Adrenal gland (tissue), 12 donors: ENCODE results near the gene MMP20. TPM values are rescaled to one million over a fixed set of nuclear protein-coding genes. Genes with fewer than 3 reads are reported as not detected.

ENCODE experiments used
- DNase-seq, 7 donors: peaks; one replicate each; pipeline ENCODE4 v3.0.0-alpha.2; 2019 to 2020
- H3K27ac ChIP-seq, 5 donors: fragments of 200-600 bp; sonication (generic) in 4 of 5; 1 replicate in 3 of 5; 2 replicates in 2 of 5; pipeline versions ENCODE4 v1.5.1 to v1.8.0; 2016 to 2020; ENCODE audit warnings: mild to moderate bottlenecking in 1 of 5
- H3K27me3 ChIP-seq: fragments of 200-600 bp; 2 replicates; pipeline ENCODE4 v1.8.0; 2021
- H3K36me3 ChIP-seq, 2 donors: fragments of 200-600 bp; replicated peaks in 1 of 2; 1 replicate in 1 of 2; 2 replicates in 1 of 2; pipeline versions ENCODE4 v1.5.1 to v1.8.0; 2018 to 2022
- H3K4me1 ChIP-seq, 2 donors: fragments of 200-600 bp; replicated peaks in 1 of 2; 1 replicate in 1 of 2; 2 replicates in 1 of 2; pipeline versions ENCODE4 v1.5.1 to v1.8.0; 2018 to 2021
- H3K4me3 ChIP-seq, 4 donors: fragments of 200-600 bp; sonication (generic) in 3 of 4; one replicate each; pipeline ENCODE4 v1.5.1; 2016 to 2018
- H3K9me3 ChIP-seq, 3 donors: fragments of 200-600 bp; sonication (generic) in 1 of 3; replicated peaks in 1 of 3; 1 replicate in 2 of 3; 2 replicates in 1 of 3; pipeline versions ENCODE4 v1.5.1 to v1.8.0; 2016 to 2021
- POLR2A ChIP-seq, 2 donors: fragments of 450-650 bp; IDR thresholded peaks; one replicate each; pipeline ENCODE4 v1.6.1; 2017; ENCODE audit warnings: antibody characterized with exemption in 2 of 2, mild to moderate bottlenecking in 2 of 2, moderate library complexity in 1 of 2
- WGBS, 4 donors: extraction: QIAGEN DNeasy Blood & Tissue Kit in 2 of 4; methylation state at CpG; one replicate each; pipeline versions ENCODE4 v1.1.5 to v1.1.7; 2013 to 2017; 5-methylcytosine and 5-hydroxymethylcytosine counted together
- intact Hi-C, 2 donors: fragments of 100-400 bp; cut with DNase I; formaldehyde crosslinking; loops; one replicate each; pipeline versions ENCODE4 v1.14.1 to v1.15.0; 2022 to 2023
- polyA plus RNA-seq, 3 donors: library from polyadenylated mRNA; stranded (reverse); fragments of 200-250 nt in 2 of 3; fragments of 350-450 nt in 1 of 3; fragmentation: Illumina TruSeq in 1 of 3; extraction: RNeasy Lipid Tissue Mini Kit (QIAGEN cat#74804) in 1 of 3; gene quantifications; one replicate each; pipeline ENCODE4 v1.2.3, GENCODE V29; 2013 to 2014
- total RNA-seq, 9 donors: library from RNA; depleted of rRNA in 4 of 9; stranded (reverse); fragments of >200 nt in 4 of 9; fragments of 120-200 nt in 1 of 9; fragmentation: NEBNext Ultra II Directional in 1 of 9; extraction: Animal tissue kit (Norgen Biotek cat#: 25700) in 1 of 9; gene quantifications; one replicate each; pipeline versions ENCODE4 v1.1.0 to v1.2.4, GENCODE V29; 2013 to 2023
- TF ChIP-seq, protein P1 (sequence below), 6 experiments: fragments of 450-650 bp in 4 of 6; fragments of 200-600 bp in 2 of 6; sonication (generic) in 1 of 6; IDR thresholded peaks; 1 replicate in 5 of 6; 2 replicates in 1 of 6; pipeline versions ENCODE4 v1.5.1 to v1.8.0; 2016 to 2021; ENCODE audit warnings: antibody characterized with exemption in 6 of 6, mild to moderate bottlenecking in 2 of 6, moderate library complexity in 1 of 6
- donor health status: healthy with polysubstance abuse.
- donor health status: Bipolar disorder and iron deficiency.
- donor health status: DM: yes; HTN: yes; CAD: no.
- donor health status: DM: no; HTN: no; CAD: no.
- donor health status: DM: no; HTN: no; CAD: no.
- donor health status: DM: yes; HTN: yes; CAD: no.

Gene MMP20
- total and polyA plus RNA-seq, 12 donors: not detected

GRCh38 chr11:102614031-102614430 lies 11.1 kb downstream of the MMP20 start:
- no peaks in the 10 kb centered on the region for H3K9me3 ChIP-seq
- no peaks in the 10 kb centered on the region for H3K27me3 ChIP-seq
- H3K27ac ChIP-seq: no peak overlapping the region
- TF ChIP-seq POLR2A (IDR thresholded peaks at IDR 0.05): no peak
- TF ChIP-seq, protein P1, sequence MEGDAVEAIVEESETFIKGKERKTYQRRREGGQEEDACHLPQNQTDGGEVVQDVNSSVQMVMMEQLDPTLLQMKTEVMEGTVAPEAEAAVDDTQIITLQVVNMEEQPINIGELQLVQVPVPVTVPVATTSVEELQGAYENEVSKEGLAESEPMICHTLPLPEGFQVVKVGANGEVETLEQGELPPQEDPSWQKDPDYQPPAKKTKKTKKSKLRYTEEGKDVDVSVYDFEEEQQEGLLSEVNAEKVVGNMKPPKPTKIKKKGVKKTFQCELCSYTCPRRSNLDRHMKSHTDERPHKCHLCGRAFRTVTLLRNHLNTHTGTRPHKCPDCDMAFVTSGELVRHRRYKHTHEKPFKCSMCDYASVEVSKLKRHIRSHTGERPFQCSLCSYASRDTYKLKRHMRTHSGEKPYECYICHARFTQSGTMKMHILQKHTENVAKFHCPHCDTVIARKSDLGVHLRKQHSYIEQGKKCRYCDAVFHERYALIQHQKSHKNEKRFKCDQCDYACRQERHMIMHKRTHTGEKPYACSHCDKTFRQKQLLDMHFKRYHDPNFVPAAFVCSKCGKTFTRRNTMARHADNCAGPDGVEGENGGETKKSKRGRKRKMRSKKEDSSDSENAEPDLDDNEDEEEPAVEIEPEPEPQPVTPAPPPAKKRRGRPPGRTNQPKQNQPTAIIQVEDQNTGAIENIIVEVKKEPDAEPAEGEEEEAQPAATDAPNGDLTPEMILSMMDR (IDR thresholded peaks at IDR 0.05): no peak
- no peaks in the 10 kb centered on the region for H3K36me3 ChIP-seq
- H3K4me3 ChIP-seq: no peak overlapping the region
- 84 to 93% (median 89%) methylated on average over 2 of the region's 2 CpGs for WGBS, 4 donors
- no peak for DNase-seq
- H3K4me1 ChIP-seq: no peaks in the 10 kb centered on the region
- intact Hi-C loops: no loop called here

GRCh38 chr11:102613450-102613849 lies 11.7 kb downstream of the MMP20 start:
- no peaks in the 10 kb centered on the region for H3K9me3 ChIP-seq
- no peak overlapping the region for H3K4me3 ChIP-seq
- TF ChIP-seq, protein P1 (IDR thresholded peaks at IDR 0.05): no peak
- TF ChIP-seq POLR2A (IDR thresholded peaks at IDR 0.05): no peak
- H3K36me3 ChIP-seq: no peaks in the 10 kb centered on the region
- no peaks in the 10 kb centered on the region for H3K4me1 ChIP-seq
- no peak overlapping the region for H3K27ac ChIP-seq
- 41 to 80% (median 62%) methylated on average over 1 of the region's 1 CpG for WGBS, 4 donors
- no peaks in the 10 kb centered on the region for H3K27me3 ChIP-seq
- DNase-seq: no peak
- intact Hi-C loops: no loop called here

GRCh38 chr11:102611291-102611690 lies 13.8 kb downstream of the MMP20 start:
- Histone ChIP-seq H3K36me3 (no peaks in the 10 kb centered on the region), H3K27ac (no peak overlapping the region), H3K9me3 (no peaks in the 10 kb centered on the region), H3K4me1 (no peaks in the 10 kb centered on the region), H3K27me3 (no peaks in the 10 kb centered on the region), H3K4me3 (no peak overlapping the region)
- DNase-seq: no peak
- WGBS, 4 donors: 64 to 80% (median 72%) methylated on average over 4 of the region's 4 CpGs
- no peak for TF ChIP-seq POLR2A (IDR thresholded peaks at IDR 0.05)
- TF ChIP-seq, protein P1 (IDR thresholded peaks at IDR 0.05): no peak
- intact Hi-C loops: no loop called here

GRCh38 chr11:102610200-102610599 lies 14.9 kb downstream of the MMP20 start:
- Histone ChIP-seq H3K27ac (no peak overlapping the region), H3K27me3 (no peaks in the 10 kb centered on the region), H3K9me3 (no peaks in the 10 kb centered on the region), H3K4me3 (no peak overlapping the region), H3K4me1 (no peaks in the 10 kb centered on the region), H3K36me3 (no peaks in the 10 kb centered on the region)
- 67 to 89% (median 76%) methylated on average over 7 of the region's 7 CpGs for WGBS, 4 donors
- intact Hi-C loops: no loop called here
- DNase-seq: no peak
- no peak for TF ChIP-seq POLR2A (IDR thresholded peaks at IDR 0.05)
- TF ChIP-seq, protein P1 (IDR thresholded peaks at IDR 0.05): no peak
